IPS DF 6.9 (cell line): ENCODE results near the gene SURF1.

Experiments used
- DNase-seq: peaks from one replicate; pipeline ENCODE4 v3.0.0-alpha.2; 2013; ENCODE audit warnings: low read depth, low spot score
- H3K27ac ChIP-seq: one replicate; pipeline ENCODE4 v1.5.1; 2013; ENCODE audit warnings: low read length, control low read depth
- H3K27me3 ChIP-seq: 2 replicates; pipeline ENCODE4 v1.6.1; 2013; ENCODE audit warnings: mild to moderate bottlenecking, low read length; ENCODE audit not compliant: control insufficient read depth, insufficient read depth
- H3K36me3 ChIP-seq: 2 replicates; pipeline ENCODE4 v1.6.1; 2013; ENCODE audit warnings: low read length; ENCODE audit not compliant: control insufficient read depth, insufficient read depth
- H3K4me1 ChIP-seq: 2 replicates; pipeline ENCODE4 v1.6.1; 2013; ENCODE audit warnings: low read length; ENCODE audit not compliant: control insufficient read depth, insufficient read depth
- H3K4me3 ChIP-seq: 2 replicates; pipeline ENCODE4 v1.5.1; 2013; ENCODE audit warnings: mild to moderate bottlenecking, low read length
- H3K9me3 ChIP-seq: 2 replicates; pipeline ENCODE4 v1.6.1; 2013; ENCODE audit warnings: low read length, inconsistent platforms; ENCODE audit not compliant: control insufficient read depth, insufficient read depth
- WGBS: extraction: QIAGEN DNeasy Blood & Tissue Kit; methylation state at CpG from one replicate; pipeline ENCODE4 v1.1.7; 2013; ENCODE audit warnings: mixed read lengths, missing lambda C conversion rate; ENCODE audit not compliant: insufficient read length, insufficient coverage; 5-methylcytosine and 5-hydroxymethylcytosine counted together

SURF1 gene

GRCh38 chr9:133304158-133304470 is 52.2 kb downstream of the SURF1 start:
- Histone ChIP-seq H3K36me3 (no peaks in the 10 kb centered on the region), H3K4me1 (no peaks in the 10 kb centered on the region), H3K9me3 (no peaks in the 10 kb centered on the region), H3K27ac (no peak overlapping the region), H3K27me3 (no peaks in the 10 kb centered on the region), H3K4me3 (no peak overlapping the region)
- no CpG with 5 or more reads among the region's 13 CpGs for WGBS
- no peak for DNase-seq

GRCh38 chr9:133303266-133304157 is 52.8 kb downstream of the SURF1 start:
- no peaks in the 10 kb centered on the region for H3K9me3 ChIP-seq
- DNase-seq, result no peak
- H3K36me3 ChIP-seq, result no peaks in the 10 kb centered on the region
- H3K27ac ChIP-seq, result no peak overlapping the region
- no peaks in the 10 kb centered on the region for H3K27me3 ChIP-seq
- H3K4me1 ChIP-seq, result no peaks in the 10 kb centered on the region
- no peak overlapping the region for H3K4me3 ChIP-seq
- no CpG with 5 or more reads among the region's 26 CpGs for WGBS
